Right lobe of liver (tissue), 4 donors: ENCODE results near the gene ATF4.

Experiments
- CTCF ChIP-seq, 4 donors: fragments of 200-600 bp in 3 of 4; fragments of 450-650 bp in 1 of 4; IDR thresholded peaks; one replicate each; pipeline versions ENCODE4 v1.5.1 to v1.8.0; 2016 to 2022; ENCODE audit warnings: antibody characterized with exemption in 4 of 4, mild to moderate bottlenecking in 2 of 4
- POLR2A ChIP-seq: fragments of 450-650 bp; IDR thresholded peaks from one replicate; pipeline ENCODE4 v1.6.1; 2017; ENCODE audit warnings: antibody characterized with exemption, mild to moderate bottlenecking
- donor health status: DM: no; HTN: no; CAD: no.
- donor health status: DM: no; HTN: no; CAD: no.
- donor health status: DM: no; HTN: yes; CAD: no.

GRCh38 chr22:39491696-39492095 lies 28.7 kb upstream of the ATF4 start:
- TF ChIP-seq CTCF (IDR thresholded peaks at IDR 0.05) = no peak
- no peak for TF ChIP-seq POLR2A
